Colonic mucosa (tissue), 4 donors: ENCODE results near the gene UNKL. TPM values are rescaled to one million over a fixed set of nuclear protein-coding genes. Genes with fewer than 3 reads are reported as not detected.

ENCODE experiments used
- DNase-seq: peaks from one replicate; pipeline ENCODE4 v3.0.0-alpha.2; 2020
- H3K27ac ChIP-seq: fragments of 200-600 bp; one replicate; pipeline ENCODE4 v1.8.0; 2021
- H3K27me3 ChIP-seq: fragments of 200-600 bp; one replicate; pipeline ENCODE4 v1.8.0; 2021
- H3K36me3 ChIP-seq: fragments of 200-600 bp; one replicate; pipeline ENCODE4 v1.8.0; 2021
- H3K4me1 ChIP-seq: fragments of 200-600 bp; one replicate; pipeline ENCODE4 v1.8.0; 2021; ENCODE audit warnings: mild to moderate bottlenecking
- H3K4me3 ChIP-seq: fragments of 200-600 bp; one replicate; pipeline ENCODE4 v1.8.0; 2021
- H3K9ac ChIP-seq, 2 donors: one replicate each; pipeline ENCODE4 v1.7.0; 2013; ENCODE audit warnings: control low read depth in 2 of 2, low read depth in 2 of 2, low read length in 2 of 2
- H3K9me3 ChIP-seq: fragments of 200-600 bp; one replicate; pipeline ENCODE4 v1.8.0; 2021
- intact Hi-C: fragments of 100-400 bp; cut with DNase I; formaldehyde crosslinking; loops from one replicate; pipeline ENCODE4 v1.14.1; 2022
- total RNA-seq, 2 donors: library from RNA; stranded (reverse); fragmentation: NEBNext Ultra II Directional in 1 of 2; extraction: Animal tissue kit (Norgen Biotek cat#: 25700) in 1 of 2; gene quantifications; one replicate each; pipeline ENCODE4 v1.2.1, GENCODE V29; 2021
- TF ChIP-seq, protein P1 (sequence below): fragments of 200-600 bp; IDR thresholded peaks from one replicate; pipeline ENCODE4 v1.8.0; 2022; ENCODE audit warnings: antibody characterized with exemption, mild to moderate bottlenecking
- donor health status: healthy.
- donor health status: DM: no; HTN: no; CAD: no.
- donor health status: DM: no; HTN: no; CAD: no.

Gene UNKL
- total RNA-seq, 2 donors from 2014 or later: 11.1 to 11.8 TPM

DNA sequence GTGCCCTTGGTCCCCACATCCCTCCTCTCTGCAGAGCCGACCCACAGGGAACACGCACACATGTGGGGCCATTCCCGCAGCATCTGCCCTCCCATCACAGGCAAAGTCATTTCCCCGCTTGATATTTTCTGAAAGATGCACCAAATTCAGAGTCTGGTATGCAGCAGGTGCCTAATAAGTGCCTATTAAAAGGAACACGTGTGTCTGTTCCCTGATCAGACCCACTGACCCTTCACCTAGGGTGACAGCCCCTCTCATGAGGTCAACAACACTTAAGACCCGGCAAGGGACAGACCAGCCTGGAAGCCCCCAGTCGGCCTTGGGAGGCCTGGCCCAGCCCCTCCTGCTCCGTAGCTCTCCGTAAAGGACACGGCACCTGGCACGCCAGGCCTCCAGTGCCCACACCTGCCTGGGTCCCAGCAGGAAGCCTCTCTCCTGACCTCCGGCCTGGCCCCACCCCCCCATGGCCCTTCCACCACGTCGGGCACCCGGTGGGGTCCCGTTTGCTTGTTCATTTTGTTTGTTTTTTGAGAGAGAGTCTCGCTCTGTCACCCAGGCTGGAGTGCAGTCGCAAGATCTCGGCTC lies 20.0 kb downstream of the UNKL start:
- Histone ChIP-seq H3K4me3 (no peak overlapping the region), H3K9me3 (no peaks in the 10 kb centered on the region), H3K36me3 (peaks cover 2% of the 10 kb centered on the region), H3K9ac (no peak overlapping the region), H3K27me3 (no peaks in the 10 kb centered on the region), H3K4me1 (no peaks in the 10 kb centered on the region), H3K27ac (no peak overlapping the region)
- DNase-seq: no peak
- intact Hi-C loops: no loop called here
- TF ChIP-seq, protein P1, sequence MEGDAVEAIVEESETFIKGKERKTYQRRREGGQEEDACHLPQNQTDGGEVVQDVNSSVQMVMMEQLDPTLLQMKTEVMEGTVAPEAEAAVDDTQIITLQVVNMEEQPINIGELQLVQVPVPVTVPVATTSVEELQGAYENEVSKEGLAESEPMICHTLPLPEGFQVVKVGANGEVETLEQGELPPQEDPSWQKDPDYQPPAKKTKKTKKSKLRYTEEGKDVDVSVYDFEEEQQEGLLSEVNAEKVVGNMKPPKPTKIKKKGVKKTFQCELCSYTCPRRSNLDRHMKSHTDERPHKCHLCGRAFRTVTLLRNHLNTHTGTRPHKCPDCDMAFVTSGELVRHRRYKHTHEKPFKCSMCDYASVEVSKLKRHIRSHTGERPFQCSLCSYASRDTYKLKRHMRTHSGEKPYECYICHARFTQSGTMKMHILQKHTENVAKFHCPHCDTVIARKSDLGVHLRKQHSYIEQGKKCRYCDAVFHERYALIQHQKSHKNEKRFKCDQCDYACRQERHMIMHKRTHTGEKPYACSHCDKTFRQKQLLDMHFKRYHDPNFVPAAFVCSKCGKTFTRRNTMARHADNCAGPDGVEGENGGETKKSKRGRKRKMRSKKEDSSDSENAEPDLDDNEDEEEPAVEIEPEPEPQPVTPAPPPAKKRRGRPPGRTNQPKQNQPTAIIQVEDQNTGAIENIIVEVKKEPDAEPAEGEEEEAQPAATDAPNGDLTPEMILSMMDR: no peak

DNA sequence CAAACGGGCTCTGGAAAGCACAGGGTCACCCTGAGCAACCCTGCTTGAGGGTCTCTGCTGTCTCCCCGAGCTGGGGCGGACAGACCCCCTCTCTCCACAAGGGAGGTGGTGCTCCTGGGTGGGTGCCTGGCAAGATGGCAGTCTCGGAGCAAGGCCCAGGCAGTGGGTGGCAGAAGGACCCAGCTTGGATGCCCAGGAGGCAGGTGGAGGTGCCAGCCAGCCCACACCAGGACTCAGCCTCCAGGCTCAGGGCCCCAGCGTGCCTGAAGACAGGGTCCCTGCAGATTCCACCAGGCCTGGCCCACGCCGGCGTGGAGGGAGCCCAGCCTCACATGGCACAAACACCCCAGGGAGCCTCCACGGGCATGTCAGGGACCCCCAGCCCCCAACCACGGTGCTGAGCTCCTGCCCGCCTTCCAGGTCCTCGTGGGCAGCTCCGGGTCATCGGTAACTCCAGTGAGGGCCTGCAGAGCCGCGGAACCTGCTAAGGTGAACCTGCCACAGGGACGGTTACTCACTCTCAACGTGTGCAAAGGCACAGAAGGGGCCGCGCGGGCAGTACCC lies 20.8 kb downstream of the UNKL start:
- H3K27me3 ChIP-seq: no peaks in the 10 kb centered on the region
- DNase-seq: no peak
- H3K9me3 ChIP-seq: no peaks in the 10 kb centered on the region
- H3K9ac ChIP-seq: no peak overlapping the region
- H3K4me1 ChIP-seq: no peaks in the 10 kb centered on the region
- H3K27ac ChIP-seq: no peak overlapping the region
- no peaks in the 10 kb centered on the region for H3K36me3 ChIP-seq
- no peak overlapping the region for H3K4me3 ChIP-seq
- intact Hi-C loops: no loop called here
- TF ChIP-seq, protein P1: no peak

DNA sequence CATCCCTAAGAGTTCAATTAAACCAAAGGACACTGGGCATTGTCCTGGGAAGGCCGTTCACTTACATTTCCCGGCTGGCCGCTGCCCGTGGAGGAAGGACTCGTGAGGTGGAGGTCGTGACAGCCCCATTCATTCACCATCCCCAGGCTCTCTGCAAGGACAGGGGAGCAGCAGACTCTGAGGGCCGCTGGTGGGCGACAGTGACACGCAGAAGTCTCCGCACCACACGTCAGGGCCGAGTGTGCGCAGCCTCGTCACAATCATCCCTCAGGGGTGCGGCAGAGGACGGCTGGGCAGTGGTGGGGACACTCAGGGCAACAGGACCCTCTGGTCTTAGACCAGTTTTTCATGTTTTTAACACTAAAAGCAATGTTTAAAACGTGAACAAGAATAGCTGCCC lies 21.7 kb downstream of the UNKL start:
- no peaks in the 10 kb centered on the region for H3K36me3 ChIP-seq
- H3K9me3 ChIP-seq: no peaks in the 10 kb centered on the region
- H3K4me1 ChIP-seq: no peaks in the 10 kb centered on the region
- intact Hi-C loops: no loop called here
- H3K9ac ChIP-seq: no peak overlapping the region
- TF ChIP-seq, protein P1: no peak
- H3K4me3 ChIP-seq: no peak overlapping the region
- no peak for DNase-seq
- H3K27ac ChIP-seq: no peak overlapping the region
- H3K27me3 ChIP-seq: no peaks in the 10 kb centered on the region

DNA sequence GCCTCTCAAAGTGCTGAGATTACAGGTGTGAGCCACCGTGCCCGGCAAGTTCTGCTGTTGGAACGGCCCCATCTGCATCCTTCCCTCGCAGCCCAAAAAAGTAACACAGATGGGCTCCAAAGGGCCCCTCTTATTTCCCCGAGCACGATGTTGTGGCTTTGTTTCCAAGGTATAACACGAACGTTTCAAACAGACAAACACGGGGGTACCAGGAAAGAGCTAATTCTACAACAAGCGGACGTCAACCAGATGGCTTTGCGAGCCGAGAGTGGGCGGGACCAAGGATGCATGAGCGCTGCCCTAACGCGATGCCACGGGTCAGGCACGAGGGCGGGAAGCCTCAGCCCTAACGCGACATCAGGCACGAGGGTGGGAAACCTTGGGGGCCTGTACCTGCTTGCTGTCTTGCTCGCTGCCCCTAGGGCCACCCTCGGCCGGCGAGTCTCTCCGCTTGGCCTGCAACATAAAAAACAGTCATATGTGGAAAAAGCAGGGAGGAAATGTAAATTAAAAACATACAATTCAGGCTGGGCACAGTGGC lies 24.2 kb downstream of the UNKL start:
- Histone ChIP-seq H3K36me3 (no peaks in the 10 kb centered on the region), H3K9ac (no peak overlapping the region), H3K9me3 (no peaks in the 10 kb centered on the region), H3K4me1 (no peaks in the 10 kb centered on the region), H3K27ac (no peak overlapping the region), H3K4me3 (no peak overlapping the region), H3K27me3 (no peaks in the 10 kb centered on the region)
- TF ChIP-seq, protein P1: no peak
- DNase-seq: no peak
- intact Hi-C loops: no loop called here

DNA sequence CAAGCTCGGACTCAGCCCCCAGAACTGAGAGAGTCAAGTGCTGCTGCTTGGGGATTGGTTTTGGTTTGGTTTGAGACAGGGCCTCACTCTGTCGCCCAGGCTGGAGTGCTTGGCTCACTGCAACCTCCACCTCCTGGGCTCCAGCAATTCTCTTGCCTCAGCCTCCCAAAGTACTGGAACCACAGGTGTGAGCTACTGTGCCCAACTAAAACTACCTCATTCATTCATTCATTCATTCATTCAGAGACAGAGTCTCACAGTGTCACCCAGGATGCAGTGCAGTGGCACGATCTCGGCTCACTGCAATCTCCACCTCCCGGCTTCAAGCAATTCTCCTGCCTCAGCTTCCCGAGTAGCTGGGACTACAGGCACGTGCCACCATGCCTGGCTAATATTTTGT lies 24.7 kb downstream of the UNKL start:
- intact Hi-C loops: no loop called here
- H3K9me3 ChIP-seq: no peaks in the 10 kb centered on the region
- no peak overlapping the region for H3K4me3 ChIP-seq
- no peak overlapping the region for H3K27ac ChIP-seq
- TF ChIP-seq, protein P1: no peak
- no peaks in the 10 kb centered on the region for H3K27me3 ChIP-seq
- no peaks in the 10 kb centered on the region for H3K36me3 ChIP-seq
- no peak overlapping the region for H3K9ac ChIP-seq
- no peak for DNase-seq
- no peaks in the 10 kb centered on the region for H3K4me1 ChIP-seq
